Suprapubic skin (tissue), 4 donors: ENCODE measurements around the gene PCBP3. TPM values are rescaled to one million over a fixed set of nuclear protein-coding genes. Genes with fewer than 3 reads are reported as not detected.

ENCODE experiments used
- DNase-seq, 2 donors: peaks; one replicate each; pipeline ENCODE4 v3.0.0-alpha.2; 2019; ENCODE audit warnings: low spot score in 2 of 2
- H3K27ac ChIP-seq: fragments of 200-600 bp; sonication (generic); one replicate; pipeline ENCODE4 v1.5.1; 2019
- H3K27me3 ChIP-seq: fragments of 200-600 bp; sonication (generic); one replicate; pipeline ENCODE4 v1.5.1; 2019
- H3K36me3 ChIP-seq: fragments of 200-600 bp; sonication (generic); one replicate; pipeline ENCODE4 v1.5.1; 2019
- H3K4me1 ChIP-seq: fragments of 200-600 bp; sonication (generic); one replicate; pipeline ENCODE4 v1.5.1; 2019
- H3K4me3 ChIP-seq: fragments of 200-600 bp; sonication (generic); one replicate; pipeline ENCODE4 v1.5.1; 2019; ENCODE audit warnings: mild to moderate bottlenecking
- H3K9me3 ChIP-seq: fragments of 200-600 bp; sonication (generic); one replicate; pipeline ENCODE4 v1.5.1; 2019
- CTCF ChIP-seq, 2 donors: fragments of 200-600 bp in 1 of 2; fragments of 450-650 bp in 1 of 2; sonication (generic) in 1 of 2; IDR thresholded peaks; one replicate each; pipeline ENCODE4 v1.5.1; 2016 to 2019; ENCODE audit warnings: antibody characterized with exemption in 2 of 2, mild to moderate bottlenecking in 1 of 2, moderate library complexity in 1 of 2
- EP300 ChIP-seq: sonication (generic); formaldehyde crosslinking; IDR thresholded peaks from one replicate; pipeline ENCODE4 v1.6.1; 2017; ENCODE audit warnings: antibody characterized with exemption
- POLR2A ChIP-seq, 2 donors: fragments of 450-650 bp; IDR thresholded peaks; one replicate each; pipeline ENCODE4 v1.6.1; 2017; ENCODE audit warnings: antibody characterized with exemption in 2 of 2, mild to moderate bottlenecking in 2 of 2, moderate library complexity in 2 of 2
- POLR2AphosphoS5 ChIP-seq, 3 donors: sonication (generic); formaldehyde crosslinking; IDR thresholded peaks; one replicate each; pipeline ENCODE4 v1.6.1; 2017; ENCODE audit warnings: antibody characterized with exemption in 3 of 3
- WGBS: methylation state at CpG from one replicate; pipeline ENCODE4 v1.1.5; 2018; 5-methylcytosine and 5-hydroxymethylcytosine counted together
- total RNA-seq, 4 donors: library from RNA; depleted of rRNA; stranded (reverse); fragments of >200 nt; gene quantifications; one replicate each; pipeline ENCODE4 v1.1.0, GENCODE V29; 2016

PCBP3 gene
- total RNA-seq, 4 donors from 2014 or later = 0.97 to 7.3 (median 2.7) TPM

GRCh38 chr21:45788198-45788597 lies 144.7 kb downstream of the PCBP3 start:
- Histone ChIP-seq H3K36me3 (no peaks in the 10 kb centered on the region), H3K4me1 (no peaks in the 10 kb centered on the region), H3K4me3 (no peak overlapping the region), H3K27me3 (no peaks in the 10 kb centered on the region), H3K27ac (no peak overlapping the region), H3K9me3 (no peaks in the 10 kb centered on the region)
- DNase-seq = peak in 1 of 2 donors; percentile 46
- TF ChIP-seq CTCF (IDR thresholded peaks at IDR 0.05) = no peak
- no peak for TF ChIP-seq EP300
- TF ChIP-seq POLR2AphosphoS5 (IDR thresholded peaks at IDR 0.05) = no peak
- no peak for TF ChIP-seq POLR2A (IDR thresholded peaks at IDR 0.05)
- 79% methylated on average over 16 of the region's 16 CpGs for whole genome bisulfite sequencing

GRCh38 chr21:45788637-45789506 lies 145.3 kb downstream of the PCBP3 start:
- DNase-seq = no peak
- TF ChIP-seq POLR2AphosphoS5 (IDR thresholded peaks at IDR 0.05) (no peak), POLR2A (IDR thresholded peaks at IDR 0.05) (no peak), EP300 (no peak), CTCF (IDR thresholded peaks at IDR 0.05) (no peak)
- H3K4me3 ChIP-seq = no peak overlapping the region
- no peaks in the 10 kb centered on the region for H3K4me1 ChIP-seq
- H3K27me3 ChIP-seq = no peaks in the 10 kb centered on the region
- no peaks in the 10 kb centered on the region for H3K36me3 ChIP-seq
- 90% methylated on average over 14 of the region's 14 CpGs for WGBS
- H3K27ac ChIP-seq = no peak overlapping the region
- no peaks in the 10 kb centered on the region for H3K9me3 ChIP-seq

DNA sequence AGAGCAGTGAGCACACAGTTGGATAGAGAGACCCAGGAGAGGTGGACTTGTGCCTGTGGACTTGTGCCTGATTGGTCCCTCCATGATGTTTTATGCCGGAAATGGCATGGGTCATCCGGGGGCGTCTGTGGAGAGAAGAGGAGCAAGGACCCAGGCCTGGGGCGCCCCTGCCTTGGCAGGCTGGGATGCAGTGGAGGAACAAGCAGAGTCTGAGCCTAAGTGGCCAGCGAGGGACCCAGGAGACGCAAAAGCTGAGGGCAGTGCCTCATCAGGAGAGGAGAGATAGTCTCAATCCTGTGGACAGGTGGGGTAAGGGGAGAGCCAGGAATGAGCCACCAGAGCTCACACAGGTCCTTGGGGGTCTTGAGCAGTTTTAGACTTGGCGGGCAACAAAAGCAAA lies 146.9 kb downstream of the PCBP3 start:
- H3K27me3 ChIP-seq = peaks cover 3% of the 10 kb centered on the region
- H3K4me3 ChIP-seq = no peak overlapping the region
- H3K9me3 ChIP-seq = no peaks in the 10 kb centered on the region
- H3K4me1 ChIP-seq = no peaks in the 10 kb centered on the region
- TF ChIP-seq CTCF (IDR thresholded peaks at IDR 0.05) (no peak), EP300 (no peak), POLR2AphosphoS5 (IDR thresholded peaks at IDR 0.05) (no peak), POLR2A (IDR thresholded peaks at IDR 0.05) (no peak)
- no peaks in the 10 kb centered on the region for H3K36me3 ChIP-seq
- no peak overlapping the region for H3K27ac ChIP-seq
- WGBS = 94% methylated on average over 7 of the region's 7 CpGs
- no peak for DNase-seq

GRCh38 chr21:45791562-45792418 lies 148.3 kb downstream of the PCBP3 start:
- H3K4me3 ChIP-seq = no peak overlapping the region
- no peaks in the 10 kb centered on the region for H3K9me3 ChIP-seq
- no peak overlapping the region for H3K27ac ChIP-seq
- H3K36me3 ChIP-seq = no peaks in the 10 kb centered on the region
- 84% methylated on average over 19 of the region's 19 CpGs for WGBS
- H3K27me3 ChIP-seq = peaks cover 3% of the 10 kb centered on the region
- no peak for DNase-seq
- TF ChIP-seq EP300 (no peak), POLR2A (IDR thresholded peaks at IDR 0.05) (no peak), POLR2AphosphoS5 (IDR thresholded peaks at IDR 0.05) (no peak), CTCF (IDR thresholded peaks at IDR 0.05) (no peak)
- H3K4me1 ChIP-seq = no peaks in the 10 kb centered on the region
